ENCODE data around the gene PHRF1.

PHRF1 gene

GRCh38 chr11:575313-575995 lies 816 bp upstream of the PHRF1 start:
- Histone ChIP-seq H3K9me3 (ENCODE audit: control insufficient read depth, low read length) (no peaks in the 10 kb centered on the region), H3K27me3 (replicated peaks; ENCODE audit: control insufficient read depth, insufficient read depth, low read length, poor library complexity, severe bottlenecking) (no peaks in the 10 kb centered on the region), H3K4me1 (ENCODE audit: control insufficient read depth, insufficient read depth, low read length, poor library complexity, severe bottlenecking) (peaks cover 48% of the 10 kb centered on the region), H3K4me3 (ENCODE audit: insufficient read depth, low read depth, low read length, poor library complexity, severe bottlenecking) (peak overlapping the region; percentile 60), H3K36me3 (ENCODE audit: control insufficient read depth, insufficient read depth, low read length) (no peaks in the 10 kb centered on the region), H3K27ac (ENCODE audit: insufficient read depth, low read length, poor library complexity, severe bottlenecking) (no peak overlapping the region)
- DNase-seq: no peak

GRCh38 chr11:576811-577610 lies 741 bp downstream of the PHRF1 start:
- Histone ChIP-seq H3K27ac (ENCODE audit: insufficient read depth, low read length, poor library complexity, severe bottlenecking) (peak overlapping the region; percentile 92), H3K27me3 (replicated peaks; ENCODE audit: control insufficient read depth, insufficient read depth, low read length, poor library complexity, severe bottlenecking) (no peaks in the 10 kb centered on the region), H3K9me3 (ENCODE audit: control insufficient read depth, low read length) (no peaks in the 10 kb centered on the region), H3K4me3 (ENCODE audit: insufficient read depth, low read depth, low read length, poor library complexity, severe bottlenecking) (peak overlapping the region; percentile 50), H3K36me3 (ENCODE audit: control insufficient read depth, insufficient read depth, low read length) (peaks cover 5% of the 10 kb centered on the region), H3K4me1 (ENCODE audit: control insufficient read depth, insufficient read depth, low read length, poor library complexity, severe bottlenecking) (peaks cover 50% of the 10 kb centered on the region)
- no peak for DNase-seq

GRCh38 chr11:577611-577894 lies 1.3 kb downstream of the PHRF1 start:
- peak overlapping the region; percentile 50 for H3K4me3 ChIP-seq (ENCODE audit: insufficient read depth, low read depth, low read length, poor library complexity, severe bottlenecking)
- no peaks in the 10 kb centered on the region for H3K9me3 ChIP-seq (ENCODE audit: control insufficient read depth, low read length)
- H3K4me1 ChIP-seq (ENCODE audit: control insufficient read depth, insufficient read depth, low read length, poor library complexity, severe bottlenecking): peaks cover 50% of the 10 kb centered on the region
- peaks cover 7% of the 10 kb centered on the region for H3K36me3 ChIP-seq (ENCODE audit: control insufficient read depth, insufficient read depth, low read length)
- DNase-seq: no peak
- H3K27me3 ChIP-seq (replicated peaks; ENCODE audit: control insufficient read depth, insufficient read depth, low read length, poor library complexity, severe bottlenecking): no peaks in the 10 kb centered on the region
- H3K27ac ChIP-seq (ENCODE audit: insufficient read depth, low read length, poor library complexity, severe bottlenecking): no peak overlapping the region

GRCh38 chr11:578276-579035 lies 2.2 kb downstream of the PHRF1 start:
- Histone ChIP-seq H3K4me1 (ENCODE audit: control insufficient read depth, insufficient read depth, low read length, poor library complexity, severe bottlenecking) (peaks cover 50% of the 10 kb centered on the region), H3K9me3 (ENCODE audit: control insufficient read depth, low read length) (no peaks in the 10 kb centered on the region), H3K36me3 (ENCODE audit: control insufficient read depth, insufficient read depth, low read length) (peaks cover 14% of the 10 kb centered on the region), H3K27me3 (replicated peaks; ENCODE audit: control insufficient read depth, insufficient read depth, low read length, poor library complexity, severe bottlenecking) (no peaks in the 10 kb centered on the region), H3K27ac (ENCODE audit: insufficient read depth, low read length, poor library complexity, severe bottlenecking) (no peak overlapping the region), H3K4me3 (ENCODE audit: insufficient read depth, low read depth, low read length, poor library complexity, severe bottlenecking) (no peak overlapping the region)
- no peak for DNase-seq

GRCh38 chr11:579830-580601 lies 3.7 kb downstream of the PHRF1 start:
- no peak overlapping the region for H3K4me3 ChIP-seq (ENCODE audit: insufficient read depth, low read depth, low read length, poor library complexity, severe bottlenecking)
- peaks cover 25% of the 10 kb centered on the region for H3K36me3 ChIP-seq (ENCODE audit: control insufficient read depth, insufficient read depth, low read length)
- H3K9me3 ChIP-seq (ENCODE audit: control insufficient read depth, low read length): no peaks in the 10 kb centered on the region
- no peaks in the 10 kb centered on the region for H3K27me3 ChIP-seq (replicated peaks; ENCODE audit: control insufficient read depth, insufficient read depth, low read length, poor library complexity, severe bottlenecking)
- H3K4me1 ChIP-seq (ENCODE audit: control insufficient read depth, insufficient read depth, low read length, poor library complexity, severe bottlenecking): peaks cover 41% of the 10 kb centered on the region
- H3K27ac ChIP-seq (ENCODE audit: insufficient read depth, low read length, poor library complexity, severe bottlenecking): no peak overlapping the region
- no peak for DNase-seq

- Histone ChIP-seq H3K36me3 (ENCODE audit: control insufficient read depth, insufficient read depth, low read length) (peaks cover 27% of the 10 kb centered on the region), H3K9me3 (ENCODE audit: control insufficient read depth, low read length) (no peaks in the 10 kb centered on the region), H3K4me3 (ENCODE audit: insufficient read depth, low read depth, low read length, poor library complexity, severe bottlenecking) (no peak overlapping the region), H3K27ac (ENCODE audit: insufficient read depth, low read length, poor library complexity, severe bottlenecking) (no peak overlapping the region), H3K27me3 (replicated peaks; ENCODE audit: control insufficient read depth, insufficient read depth, low read length, poor library complexity, severe bottlenecking) (no peaks in the 10 kb centered on the region), H3K4me1 (ENCODE audit: control insufficient read depth, insufficient read depth, low read length, poor library complexity, severe bottlenecking) (peaks cover 35% of the 10 kb centered on the region)
- no peak for DNase-seq
These were observed 5.1 kb downstream of the PHRF1 start for GRCh38 chr11:581342-581741.

- no peak overlapping the region for H3K4me3 ChIP-seq (ENCODE audit: insufficient read depth, low read depth, low read length, poor library complexity, severe bottlenecking)
- no peaks in the 10 kb centered on the region for H3K27me3 ChIP-seq (replicated peaks; ENCODE audit: control insufficient read depth, insufficient read depth, low read length, poor library complexity, severe bottlenecking)
- no peak for DNase-seq
- H3K36me3 ChIP-seq (ENCODE audit: control insufficient read depth, insufficient read depth, low read length): peaks cover 31% of the 10 kb centered on the region
- H3K4me1 ChIP-seq (ENCODE audit: control insufficient read depth, insufficient read depth, low read length, poor library complexity, severe bottlenecking): peaks cover 37% of the 10 kb centered on the region
- H3K9me3 ChIP-seq (ENCODE audit: control insufficient read depth, low read length): no peaks in the 10 kb centered on the region
- H3K27ac ChIP-seq (ENCODE audit: insufficient read depth, low read length, poor library complexity, severe bottlenecking): no peak overlapping the region
These were observed 5.5 kb downstream of the PHRF1 start for GRCh38 chr11:581752-582151.

GRCh38 chr11:584287-584686 lies 8.0 kb downstream of the PHRF1 start:
- no peaks in the 10 kb centered on the region for H3K9me3 ChIP-seq (ENCODE audit: control insufficient read depth, low read length)
- no peaks in the 10 kb centered on the region for H3K27me3 ChIP-seq (replicated peaks; ENCODE audit: control insufficient read depth, insufficient read depth, low read length, poor library complexity, severe bottlenecking)
- H3K4me3 ChIP-seq (ENCODE audit: insufficient read depth, low read depth, low read length, poor library complexity, severe bottlenecking): no peak overlapping the region
- peaks cover 44% of the 10 kb centered on the region for H3K36me3 ChIP-seq (ENCODE audit: control insufficient read depth, insufficient read depth, low read length)
- peaks cover 28% of the 10 kb centered on the region for H3K4me1 ChIP-seq (ENCODE audit: control insufficient read depth, insufficient read depth, low read length, poor library complexity, severe bottlenecking)
- no peak for DNase-seq
- H3K27ac ChIP-seq (ENCODE audit: insufficient read depth, low read length, poor library complexity, severe bottlenecking): no peak overlapping the region

- Histone ChIP-seq H3K27ac (ENCODE audit: insufficient read depth, low read length, poor library complexity, severe bottlenecking) (peak overlapping the region; percentile 23), H3K4me3 (ENCODE audit: insufficient read depth, low read depth, low read length, poor library complexity, severe bottlenecking) (no peak overlapping the region), H3K9me3 (ENCODE audit: control insufficient read depth, low read length) (no peaks in the 10 kb centered on the region), H3K27me3 (replicated peaks; ENCODE audit: control insufficient read depth, insufficient read depth, low read length, poor library complexity, severe bottlenecking) (no peaks in the 10 kb centered on the region), H3K4me1 (ENCODE audit: control insufficient read depth, insufficient read depth, low read length, poor library complexity, severe bottlenecking) (peaks cover 15% of the 10 kb centered on the region), H3K36me3 (ENCODE audit: control insufficient read depth, insufficient read depth, low read length) (peaks cover 63% of the 10 kb centered on the region)
- DNase-seq: no peak
These were observed 10.4 kb downstream of the PHRF1 start for GRCh38 chr11:586376-587316.

Data from effector memory CD4-positive, alpha-beta T cell (primary cell).